ENCODE results near the gene GALNS. TPM values are rescaled to one million over a fixed set of nuclear protein-coding genes. Genes with fewer than 3 reads are reported as not detected.

GALNS gene
- total RNA-seq, 1 donor from 2014 or later = 5.7 TPM

- DNase-seq (ENCODE audit: low spot score in 2 of 2) (no peak), FAIRE-seq (no peak)
These were observed 34.3 kb downstream of the GALNS start for GRCh38 chr16:88822281-88823040.

GRCh38 chr16:88821168-88821850, 35.4 kb downstream of the GALNS start:
- FAIRE-seq = no peak

GRCh38 chr16:88820385-88821025, 36.2 kb downstream of the GALNS start:
- FAIRE-seq (no peak), DNase-seq (ENCODE audit: low spot score in 2 of 2) (no peak)

More at GRCh38 chr16:88821168-88821850, 35.4 kb downstream of the GALNS start:
- no peak for DNase-seq (ENCODE audit: low spot score in 2 of 2)

GRCh38 chr16:88819126-88819525, 37.6 kb downstream of the GALNS start:
- no peak for FAIRE-seq

GRCh38 chr16:88818575-88818874, 38.2 kb downstream of the GALNS start:
- DNase-seq (ENCODE audit: low spot score in 2 of 2) = no peak
- no peak for FAIRE-seq

More at GRCh38 chr16:88819126-88819525, 37.6 kb downstream of the GALNS start:
- no peak for DNase-seq (ENCODE audit: low spot score in 2 of 2)

- no peak for FAIRE-seq
- DNase-seq (ENCODE audit: low spot score in 2 of 2) = no peak
These were observed 38.8 kb downstream of the GALNS start for GRCh38 chr16:88817785-88818574.

GRCh38 chr16:88816736-88817535, 39.8 kb downstream of the GALNS start:
- DNase-seq (ENCODE audit: low spot score in 2 of 2) = no peak
- no peak for FAIRE-seq

GRCh38 chr16:88815901-88816589, 40.7 kb downstream of the GALNS start:
- no peak for FAIRE-seq
- DNase-seq (ENCODE audit: low spot score in 2 of 2) = no peak

- no peak for FAIRE-seq
- DNase-seq (ENCODE audit: low spot score in 2 of 2) = no peak
These were observed 41.5 kb downstream of the GALNS start for GRCh38 chr16:88815227-88815626.

- FAIRE-seq (no peak), DNase-seq (ENCODE audit: low spot score in 2 of 2) (no peak)
These were observed 42.6 kb downstream of the GALNS start for GRCh38 chr16:88814144-88814502.

- FAIRE-seq (no peak), DNase-seq (ENCODE audit: low spot score in 2 of 2) (no peak)
These were observed 43.2 kb downstream of the GALNS start for GRCh38 chr16:88813269-88814143.

GRCh38 chr16:88812513-88813268, 44.1 kb downstream of the GALNS start:
- no peak for DNase-seq (ENCODE audit: low spot score in 2 of 2)
- no peak for FAIRE-seq

- DNase-seq (ENCODE audit: low spot score in 2 of 2) = peak; percentile 98
- no peak for FAIRE-seq
These were observed 44.8 kb downstream of the GALNS start, which contains the start of gene APRT for GRCh38 chr16:88811769-88812512. Gene APRT, minus strand, starts transcription at chr16:88811928. Its CDS starts 29 bp downstream, at chr16:88811899.

- FAIRE-seq (no peak), DNase-seq (ENCODE audit: low spot score in 2 of 2) (peak; percentile 93 to 94)
These were observed 45.6 kb downstream of the GALNS start for GRCh38 chr16:88810912-88811768.

- DNase-seq (ENCODE audit: low spot score in 2 of 2) (no peak), FAIRE-seq (no peak)
These were observed 46.4 kb downstream of the GALNS start for GRCh38 chr16:88810166-88810911.
